ENCODE results near the gene ALPK1.
"Not testable (repeated sequence)": the region's sequence is repeated elsewhere in the genome, so short reads cannot be mapped to it uniquely, and the experiment has no call there.

Gene ALPK1

DNA sequence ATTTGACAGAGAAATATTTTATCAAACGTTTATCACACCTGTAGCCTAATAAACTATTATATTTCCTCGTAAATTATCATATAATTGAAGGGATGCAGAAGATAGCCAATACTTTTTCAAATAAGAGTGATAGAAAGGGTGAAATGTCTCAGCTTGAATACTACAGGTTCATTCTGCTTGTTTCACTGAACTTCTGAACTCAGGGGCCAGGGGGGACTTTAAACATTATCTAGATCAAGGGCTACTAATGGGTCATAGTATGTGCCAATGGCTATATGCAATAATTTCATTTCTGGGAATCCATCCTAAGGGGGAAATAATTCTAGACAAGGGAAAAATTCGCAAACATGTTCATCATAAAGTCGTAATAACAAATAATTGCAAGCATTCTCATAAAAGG lies 2.6 kb downstream of the ALPK1 start:
- no peak for TF ChIP-seq CTCF (IDR thresholded peaks at IDR 0.05; ENCODE audit: control insufficient read depth, insufficient read depth, low read depth, low read length, missing control alignments)
- no peak overlapping the region for H3K4me3 ChIP-seq (ENCODE audit: control insufficient read depth, low read depth, low read length)
- DNase-seq (ENCODE audit: low read depth), result no peak

DNA sequence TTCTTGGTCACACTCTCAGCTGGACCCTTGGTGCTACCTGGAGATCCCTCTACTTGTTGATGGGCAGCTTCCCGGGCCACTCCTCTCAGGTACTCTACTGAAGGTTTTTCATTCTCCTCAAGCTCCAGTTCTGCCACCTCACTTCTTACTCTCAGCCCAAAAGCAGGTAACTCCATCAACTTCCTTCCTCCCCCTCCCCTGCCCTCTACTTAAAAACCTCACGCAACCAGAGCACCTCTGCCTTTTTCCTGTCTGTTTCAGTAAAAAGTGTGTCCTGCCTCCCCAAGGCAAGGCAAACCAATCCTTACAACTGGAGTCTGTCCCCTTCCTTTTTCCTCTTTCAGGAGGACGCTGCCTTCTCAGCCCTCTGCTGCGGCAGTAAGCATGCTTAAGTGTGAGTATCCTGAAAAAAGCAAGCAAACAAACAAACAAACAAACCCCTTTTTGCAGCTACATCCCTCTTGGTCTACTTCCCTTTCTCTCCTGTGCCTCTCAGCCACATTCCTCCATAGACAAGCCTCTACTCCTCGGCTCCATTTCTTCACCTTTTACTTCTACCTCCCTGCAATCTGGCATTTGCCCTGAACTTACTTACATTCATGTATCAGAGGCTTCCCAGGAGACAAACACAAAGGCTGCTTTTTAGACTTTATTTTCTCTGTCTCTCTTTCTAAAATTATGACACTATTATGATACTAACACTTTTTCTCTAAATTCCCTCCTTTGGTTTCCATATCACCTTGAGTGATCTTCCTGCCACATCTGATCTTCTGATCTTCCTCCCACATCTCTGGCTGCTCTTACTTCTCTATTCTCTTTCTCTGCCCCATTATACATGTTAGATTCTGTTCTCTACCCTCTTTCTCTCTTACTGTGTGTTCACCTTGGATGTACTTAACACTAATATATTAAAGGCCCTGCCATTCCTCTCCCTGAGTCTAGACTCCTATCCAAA lies 5.4 kb downstream of the ALPK1 start:
- no peak overlapping the region for H3K4me3 ChIP-seq (ENCODE audit: control insufficient read depth, low read depth, low read length)
- DNase-seq (ENCODE audit: low read depth), result no peak
- TF ChIP-seq CTCF (IDR thresholded peaks at IDR 0.05; ENCODE audit: control insufficient read depth, insufficient read depth, low read depth, low read length, missing control alignments), result no peak

DNA sequence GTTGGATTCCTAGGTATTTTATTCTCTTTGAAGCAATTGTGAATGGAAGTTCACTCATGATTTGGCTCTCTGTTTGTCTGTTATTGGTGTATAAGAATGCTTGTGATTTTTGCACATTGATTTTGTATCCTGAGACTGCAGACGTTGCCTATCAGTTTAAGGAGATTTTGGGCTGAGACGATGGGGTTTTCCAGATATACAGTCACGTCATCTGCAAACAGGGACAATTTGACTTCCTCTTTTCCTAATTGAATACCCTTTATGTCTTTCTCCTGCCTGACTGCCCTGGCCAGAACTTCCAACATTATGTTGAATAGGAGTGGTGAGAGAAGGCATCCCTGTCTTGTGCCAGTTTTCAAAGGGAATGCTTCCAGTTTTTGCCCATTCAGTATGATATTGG lies 8.3 kb downstream of the ALPK1 start:
- H3K4me3 ChIP-seq (ENCODE audit: control insufficient read depth, low read depth, low read length); DNase-seq (ENCODE audit: low read depth): not testable (repeated sequence)

DNA sequence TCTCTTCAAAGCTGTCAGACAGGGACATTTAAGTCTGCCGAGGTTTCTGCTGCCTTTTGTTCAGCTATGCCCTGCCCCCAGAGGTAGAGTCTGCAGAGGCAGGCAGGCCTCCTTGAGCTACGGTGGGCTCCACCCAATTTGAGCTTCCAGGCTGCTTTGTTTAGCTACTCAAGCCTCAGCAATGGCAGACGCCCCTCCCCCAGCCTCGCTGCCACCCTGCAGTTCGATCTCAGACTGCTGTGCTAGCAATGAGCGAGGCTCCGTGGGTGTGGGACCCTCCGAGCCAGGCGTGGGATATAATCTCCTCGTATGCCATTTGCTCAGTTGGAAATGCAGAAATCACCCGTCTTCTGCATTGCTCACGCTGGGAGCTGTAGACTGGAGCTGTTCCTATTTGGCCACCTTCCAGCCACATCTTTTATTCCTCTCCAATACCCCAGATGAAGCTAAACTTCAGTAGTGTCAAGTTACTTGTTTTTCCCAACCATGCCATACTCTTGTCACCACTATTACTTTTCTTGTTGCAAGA lies 12.2 kb downstream of the ALPK1 start:
- H3K4me3 ChIP-seq (ENCODE audit: control insufficient read depth, low read depth, low read length); DNase-seq (ENCODE audit: low read depth): not testable (repeated sequence)

- no peak for TF ChIP-seq CTCF (IDR thresholded peaks at IDR 0.05; ENCODE audit: control insufficient read depth, insufficient read depth, low read depth, low read length, missing control alignments)
- no peak for DNase-seq (ENCODE audit: low read depth)
- H3K4me3 ChIP-seq (ENCODE audit: control insufficient read depth, low read depth, low read length), result no peak overlapping the region
These were observed 14.3 kb downstream of the ALPK1 start for GRCh38 chr4:112311516-112311915.

DNA sequence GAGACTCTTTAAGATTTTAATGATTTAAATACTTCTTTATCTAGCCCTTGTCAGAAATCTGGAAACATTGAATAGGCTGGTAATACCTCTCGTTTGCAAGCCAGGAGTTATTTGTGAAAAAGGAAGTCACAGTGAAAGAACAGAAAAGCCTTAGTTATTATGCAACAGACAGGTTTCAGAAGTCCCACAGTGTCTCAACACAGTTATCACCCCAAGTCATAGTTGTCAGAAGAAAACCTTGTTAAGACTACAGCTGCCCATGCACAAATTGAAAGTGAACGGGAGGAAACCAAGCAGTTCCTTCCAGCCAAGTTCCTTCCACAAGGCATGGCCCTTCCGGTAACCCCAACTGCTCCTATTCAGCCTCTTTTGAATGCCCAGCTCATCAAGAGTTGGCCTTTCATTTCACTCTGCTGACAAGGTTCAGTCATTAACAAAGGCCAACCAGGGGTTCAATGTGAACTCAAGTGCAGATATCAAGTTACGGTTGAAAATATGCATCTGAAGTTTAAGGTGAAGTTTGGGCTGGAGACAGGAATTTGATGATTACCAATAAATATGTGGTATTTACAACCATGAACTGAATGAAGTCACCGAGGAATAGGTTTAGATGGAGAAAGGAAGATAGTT lies 15.6 kb downstream of the ALPK1 start:
- no peak for TF ChIP-seq CTCF (IDR thresholded peaks at IDR 0.05; ENCODE audit: control insufficient read depth, insufficient read depth, low read depth, low read length, missing control alignments)
- no peak overlapping the region for H3K4me3 ChIP-seq (ENCODE audit: control insufficient read depth, low read depth, low read length)
- DNase-seq (ENCODE audit: low read depth), result no peak

- no peak overlapping the region for H3K4me3 ChIP-seq (ENCODE audit: control insufficient read depth, low read depth, low read length)
- no peak for TF ChIP-seq CTCF (IDR thresholded peaks at IDR 0.05; ENCODE audit: control insufficient read depth, insufficient read depth, low read depth, low read length, missing control alignments)
- DNase-seq (ENCODE audit: low read depth), result no peak
These were observed 18.3 kb downstream of the ALPK1 start for GRCh38 chr4:112315446-112315845.
